HEK293 (cell line): Measurements from ENCODE around the gene FZD10.

ENCODE experiments used
- CTCF ChIA-PET: fragments of 350-600 bp; formaldehyde crosslinking; extraction: SDS; loops from one replicate; lab custom pipeline; 2021; ENCODE audit warnings: antibody characterized with exemption; lab: Yijun Ruan, JAX
- POLR2A ChIA-PET: fragments of 300-600 bp; formaldehyde crosslinking; extraction: SDS; loops from one replicate; lab custom pipeline; 2020; ENCODE audit warnings: antibody characterized with exemption, inconsistent platforms; lab: Yijun Ruan, JAX
- H3K27ac ChIP-seq: fragments of 200-500 bp; sonication (Bioruptor generic); 2 replicates; pipeline ENCODE4 v1.5.1; 2014; ENCODE audit warnings: low read depth, low read length, control low read depth, inconsistent platforms; ENCODE audit errors: extremely low read depth
- H3K36me3 ChIP-seq, 2 experiments: fragments of 200-500 bp in 1 of 2; sonication (Bioruptor generic) in 1 of 2; 1 replicate in 1 of 2; 2 replicates in 1 of 2; pipeline ENCODE4 v1.5.1; 2014 to 2017; ENCODE audit warnings: inconsistent platforms in 2 of 2, low read length in 2 of 2; ENCODE audit not compliant: control insufficient read depth in 2 of 2, insufficient read depth in 1 of 2
- H3K4me1 ChIP-seq: fragments of 200-500 bp; sonication (Bioruptor generic); 2 replicates; pipeline ENCODE4 v1.5.1; 2014; ENCODE audit warnings: mild to moderate bottlenecking, low read length, inconsistent platforms; ENCODE audit not compliant: control insufficient read depth, insufficient read depth
- H3K4me3 ChIP-seq: 2 replicates; pipeline ENCODE4 v1.5.1; 2011; ENCODE audit warnings: low read depth, mild to moderate bottlenecking, control low read depth, low read length, moderate library complexity
- H3K9me3 ChIP-seq: fragments of 200-500 bp; sonication (Bioruptor generic); 2 replicates; pipeline ENCODE4 v1.5.1; 2014; ENCODE audit warnings: low read depth, low read length, inconsistent platforms; ENCODE audit not compliant: control insufficient read depth, insufficient read depth
- BCL6B ChIP-seq: fragments of 450-650 bp; formaldehyde crosslinking; IDR thresholded peaks from 2 replicates; pipeline ENCODE4 v1.5.1; 2017; ENCODE audit warnings: missing biosample characterization, missing genetic modification characterization
- EGR2 ChIP-seq: fragments of 450-650 bp; formaldehyde crosslinking; IDR thresholded peaks from 2 replicates; pipeline ENCODE4 v1.5.1; 2016; ENCODE audit warnings: low read depth, missing biosample characterization, missing genetic modification characterization
- GFI1B ChIP-seq: fragments of 450-650 bp; formaldehyde crosslinking; IDR thresholded peaks from 2 replicates; pipeline ENCODE4 v1.5.1; 2016; ENCODE audit warnings: missing biosample characterization, missing genetic modification characterization
- KLF8 ChIP-seq: fragments of 450-650 bp; formaldehyde crosslinking; IDR thresholded peaks from 2 replicates; pipeline ENCODE4 v1.5.1; 2016; ENCODE audit warnings: missing biosample characterization, missing genetic modification characterization
- PRDM1 ChIP-seq: fragments of 450-650 bp; formaldehyde crosslinking; IDR thresholded peaks from 2 replicates; pipeline ENCODE4; 2016; ENCODE audit warnings: missing biosample characterization, missing genetic modification characterization
- PRDM4 ChIP-seq: fragments of 450-650 bp; formaldehyde crosslinking; IDR thresholded peaks from 2 replicates; pipeline ENCODE4 v1.5.1; 2017; ENCODE audit warnings: missing biosample characterization, missing genetic modification characterization
- SCRT2 ChIP-seq: fragments of 450-650 bp; formaldehyde crosslinking; IDR thresholded peaks from 2 replicates; pipeline ENCODE4 v1.5.1; 2016; ENCODE audit warnings: missing biosample characterization, missing genetic modification characterization
- SETDB1 ChIP-seq: IDR thresholded peaks from one replicate; pipeline ENCODE4 v1.6.1; 2017; ENCODE audit warnings: mild to moderate bottlenecking, low read length, moderate library complexity, mixed read lengths; ENCODE audit not compliant: insufficient read length
- SP2 ChIP-seq: fragments of 450-650 bp; formaldehyde crosslinking; IDR thresholded peaks from 2 replicates; pipeline ENCODE4 v1.5.1; 2016; ENCODE audit warnings: missing biosample characterization, missing genetic modification characterization
- SP7 ChIP-seq: fragments of 450-650 bp; formaldehyde crosslinking; IDR thresholded peaks from 2 replicates; pipeline ENCODE4 v1.5.1; 2016; ENCODE audit warnings: missing biosample characterization, missing genetic modification characterization
- ZBTB1 ChIP-seq: fragments of 450-650 bp; formaldehyde crosslinking; IDR thresholded peaks from 2 replicates; pipeline ENCODE4 v1.5.1; 2016; ENCODE audit warnings: missing biosample characterization, missing genetic modification characterization
- ZBTB48 ChIP-seq: fragments of 450-650 bp; formaldehyde crosslinking; IDR thresholded peaks from 2 replicates; pipeline ENCODE4 v1.5.1; 2016; ENCODE audit warnings: missing biosample characterization, missing genetic modification characterization
- ZBTB8A ChIP-seq: fragments of 450-650 bp; formaldehyde crosslinking; IDR thresholded peaks from 2 replicates; pipeline ENCODE4 v1.5.1; 2016; ENCODE audit warnings: missing biosample characterization, missing genetic modification characterization
- ZFP3 ChIP-seq: fragments of 450-650 bp; formaldehyde crosslinking; IDR thresholded peaks from 2 replicates; pipeline ENCODE4 v1.5.1; 2016; ENCODE audit warnings: low read depth, missing biosample characterization, missing genetic modification characterization
- ZFP69B ChIP-seq: fragments of 450-650 bp; formaldehyde crosslinking; IDR thresholded peaks from 2 replicates; pipeline ENCODE4 v1.5.1; 2016; ENCODE audit warnings: missing biosample characterization, missing genetic modification characterization
- ZNF169 ChIP-seq: fragments of 450-650 bp; formaldehyde crosslinking; IDR thresholded peaks from 2 replicates; pipeline ENCODE4 v1.5.1; 2016; ENCODE audit warnings: missing biosample characterization, missing genetic modification characterization
- ZNF2 ChIP-seq: fragments of 450-650 bp; formaldehyde crosslinking; IDR thresholded peaks from 2 replicates; pipeline ENCODE4 v1.5.1; 2016; ENCODE audit warnings: missing biosample characterization, missing genetic modification characterization
- ZNF248 ChIP-seq: fragments of 450-650 bp; formaldehyde crosslinking; IDR thresholded peaks from 2 replicates; pipeline ENCODE4 v1.5.1; 2017; ENCODE audit warnings: missing biosample characterization, missing genetic modification characterization
- ZNF280D ChIP-seq: fragments of 450-650 bp; formaldehyde crosslinking; IDR thresholded peaks from 2 replicates; pipeline ENCODE4 v1.5.1; 2016; ENCODE audit warnings: missing biosample characterization, missing genetic modification characterization
- ZNF292 ChIP-seq: fragments of 450-650 bp; formaldehyde crosslinking; IDR thresholded peaks from 2 replicates; pipeline ENCODE4 v1.5.1; 2016; ENCODE audit warnings: low read depth, missing biosample characterization, missing genetic modification characterization, borderline replicate concordance
- ZNF324 ChIP-seq: fragments of 450-650 bp; formaldehyde crosslinking; IDR thresholded peaks from 2 replicates; pipeline ENCODE4 v1.5.1; 2016; ENCODE audit warnings: missing biosample characterization, missing genetic modification characterization
- ZNF394 ChIP-seq: fragments of 450-650 bp; formaldehyde crosslinking; IDR thresholded peaks from 2 replicates; pipeline ENCODE4 v1.5.1; 2016; ENCODE audit warnings: missing biosample characterization, missing genetic modification characterization, mild to moderate bottlenecking, moderate library complexity, borderline replicate concordance
- ZNF416 ChIP-seq: fragments of 450-650 bp; formaldehyde crosslinking; IDR thresholded peaks from 2 replicates; pipeline ENCODE4 v1.5.1; 2016; ENCODE audit warnings: missing biosample characterization, missing genetic modification characterization
- ZNF501 ChIP-seq: fragments of 450-650 bp; formaldehyde crosslinking; IDR thresholded peaks from 2 replicates; pipeline ENCODE4 v1.5.1; 2016; ENCODE audit warnings: missing biosample characterization, missing genetic modification characterization
- ZNF558 ChIP-seq: fragments of 450-650 bp; formaldehyde crosslinking; IDR thresholded peaks from 2 replicates; pipeline ENCODE4 v1.5.1; 2016; ENCODE audit warnings: missing biosample characterization, missing genetic modification characterization
- ZNF585B ChIP-seq: fragments of 450-650 bp; formaldehyde crosslinking; IDR thresholded peaks from 2 replicates; pipeline ENCODE4 v1.5.1; 2016; ENCODE audit warnings: missing biosample characterization, missing genetic modification characterization
- ZNF645 ChIP-seq: fragments of 450-650 bp; formaldehyde crosslinking; IDR thresholded peaks from 2 replicates; pipeline ENCODE4; 2016; ENCODE audit warnings: missing biosample characterization, missing genetic modification characterization

Gene FZD10

GRCh38 chr12:130202201-130202600, 39.9 kb downstream of the FZD10 start:
- no peaks in the 10 kb centered on the region for H3K36me3 ChIP-seq
- H3K27ac ChIP-seq, result no peak overlapping the region
- H3K9me3 ChIP-seq, result no peaks in the 10 kb centered on the region
- ChIA-PET POLR2A (no interaction called here), CTCF (no interaction called here)
- TF ChIP-seq ZNF558 (tag by site-specific recombination), result no peak
- TF ChIP-seq ZNF292 (tag by site-specific recombination), result no peak
- no peak for TF ChIP-seq SP7
- no peak for TF ChIP-seq ZBTB1 (tag by site-specific recombination)
- TF ChIP-seq ZNF248, result no peak
- no peak for TF ChIP-seq ZBTB48 (tag by site-specific recombination)
- TF ChIP-seq SCRT2 (tag by site-specific recombination), result no peak
- TF ChIP-seq ZFP3 (tag by site-specific recombination), result no peak
- no peak for TF ChIP-seq BCL6B (tag by site-specific recombination)
- no peak for TF ChIP-seq ZNF501 (tag by site-specific recombination)
- TF ChIP-seq SETDB1, result no peak
- TF ChIP-seq PRDM4 (tag by site-specific recombination), result no peak
- no peak for TF ChIP-seq ZNF169
- no peak for TF ChIP-seq ZNF416 (tag by site-specific recombination)
- TF ChIP-seq ZBTB8A (tag by site-specific recombination), result no peak
- H3K4me3 ChIP-seq, result no peak overlapping the region
- H3K4me1 ChIP-seq, result no peaks in the 10 kb centered on the region

GRCh38 chr12:130203151-130203550, 40.9 kb downstream of the FZD10 start:
- CTCF ChIA-PET, result no interaction called here
- no peak overlapping the region for H3K4me3 ChIP-seq
- no peak for TF ChIP-seq KLF8 (tag by site-specific recombination)
- no peak for TF ChIP-seq ZNF394 (tag by site-specific recombination)
- no peak for TF ChIP-seq ZNF2
- TF ChIP-seq ZNF585B (tag by site-specific recombination), result no peak
- TF ChIP-seq ZNF416 (tag by site-specific recombination), result no peak
- no peak for TF ChIP-seq ZNF280D (tag by site-specific recombination)
- TF ChIP-seq PRDM1, result no peak
- no peak for TF ChIP-seq SP2 (tag by site-specific recombination)
- no peak for TF ChIP-seq ZNF645 (tag by site-specific recombination)
- no peak for TF ChIP-seq ZNF324 (tag by site-specific recombination)
- TF ChIP-seq EGR2, result no peak
- no peak for TF ChIP-seq GFI1B (tag by site-specific recombination)
- TF ChIP-seq ZFP69B, result no peak
- H3K9me3 ChIP-seq, result no peaks in the 10 kb centered on the region
- no peaks in the 10 kb centered on the region for H3K36me3 ChIP-seq
- H3K27ac ChIP-seq, result no peak overlapping the region
- POLR2A ChIA-PET, result no interaction called here
- no peaks in the 10 kb centered on the region for H3K4me1 ChIP-seq
